ENCODE measurements around the gene MYRF. TPM values are rescaled to one million over a fixed set of nuclear protein-coding genes. Genes with fewer than 3 reads are reported as not detected.
A peak's percentile ranks its signal among the peaks of the same experiment; 100 is the strongest.

MYRF gene
- total and polyA plus RNA-seq, 2 of the 13 experiments (the other 11 are each of a cell fraction or from before 2014, with no cell fraction given) = 10.2 to 25.9 TPM

DNA sequence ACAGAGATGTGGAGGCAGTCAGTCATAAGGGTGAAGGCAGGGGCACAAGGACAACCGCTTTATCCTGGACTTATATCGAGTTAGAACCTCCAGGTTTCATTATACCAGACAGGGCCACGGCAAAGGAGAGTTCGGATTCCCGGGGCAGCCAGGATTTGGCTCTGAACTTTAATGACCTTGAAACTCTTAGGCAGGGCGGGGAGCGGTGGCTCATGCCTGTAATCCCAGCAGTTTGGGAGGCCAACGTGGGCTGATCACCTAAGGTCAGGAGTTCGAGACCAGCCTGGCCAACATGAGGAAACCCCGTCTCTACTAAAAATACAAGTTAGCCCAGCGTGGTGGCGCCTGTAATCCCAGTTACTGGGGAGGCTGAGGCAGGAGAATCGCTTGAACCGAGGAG is 1.1 kb upstream of the MYRF start:
- Histone ChIP-seq H3K9me3 (ENCODE audit: low read length) (no peaks in the 10 kb centered on the region), H3K4me2 (ENCODE audit: low read depth, low read length) (peak overlapping the region; percentile 60), H3K27ac (ENCODE audit: extremely low read length, insufficient read depth, low read length) (no peak overlapping the region), H2AFZ (ENCODE audit: low read length) (no peak overlapping the region), H4K20me1 (ENCODE audit: insufficient read depth, low read length) (no peaks in the 10 kb centered on the region), H3K27me3 (ENCODE audit: control insufficient read depth in 1 of 2, insufficient read depth in 2 of 2, low read length in 2 of 2) (no peaks in the 10 kb centered on the region), H3K9ac (ENCODE audit: insufficient read depth, low read depth, low read length) (no peak overlapping the region), H3K36me3 (replicated peaks in 1 of 2; ENCODE audit: control insufficient read depth in 1 of 2, insufficient read depth in 2 of 2, low read length in 2 of 2) (no peaks in the 10 kb centered on the region), H3K4me3 (replicated peaks in 1 of 3; ENCODE audit: insufficient read depth in 1 of 3, low read depth in 2 of 3, low read length in 3 of 3) (no peak overlapping the region), H3K79me2 (ENCODE audit: insufficient read depth, low read length) (peaks cover 39% of the 10 kb centered on the region), H3K4me1 (ENCODE audit: insufficient read depth, low read length) (peaks cover 86% of the 10 kb centered on the region)
- POLR2A ChIA-PET = interaction anchor here (1.0 to 6.2 kb wide), 3 partner anchors 18 to 84 kb away, joined by 3 to 43 read pairs (median 38); partner anchors contain the start of genes FEN1 and TMEM258
- intact Hi-C loops (cut with micrococcal nuclease; ENCODE audit: unreplicated experiment) (no loop called here), in situ Hi-C loops (cut with HindIII; ENCODE audit: extremely low pct_ligation_motif_present, low pct_unique_long_range_greater_than_20kb) (no loop called here)
- WGBS (ENCODE audit: low lambda C conversion rate) = 35% methylated on average over 12 of the region's 14 CpGs
- DNase-seq (ENCODE audit: low spot score) = peak; percentile 50
- TF ChIP-seq, protein P1, sequence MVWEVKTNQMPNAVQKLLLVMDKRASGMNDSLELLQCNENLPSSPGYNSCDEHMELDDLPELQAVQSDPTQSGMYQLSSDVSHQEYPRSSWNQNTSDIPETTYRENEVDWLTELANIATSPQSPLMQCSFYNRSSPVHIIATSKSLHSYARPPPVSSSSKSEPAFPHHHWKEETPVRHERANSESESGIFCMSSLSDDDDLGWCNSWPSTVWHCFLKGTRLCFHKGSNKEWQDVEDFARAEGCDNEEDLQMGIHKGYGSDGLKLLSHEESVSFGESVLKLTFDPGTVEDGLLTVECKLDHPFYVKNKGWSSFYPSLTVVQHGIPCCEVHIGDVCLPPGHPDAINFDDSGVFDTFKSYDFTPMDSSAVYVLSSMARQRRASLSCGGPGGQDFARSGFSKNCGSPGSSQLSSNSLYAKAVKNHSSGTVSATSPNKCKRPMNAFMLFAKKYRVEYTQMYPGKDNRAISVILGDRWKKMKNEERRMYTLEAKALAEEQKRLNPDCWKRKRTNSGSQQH (CRISPR knock-in tag; IDR thresholded peaks at IDR 0.05; ENCODE audit: low read depth) = 0 out of 2 replicates have a peak, but pooled peaks have one; percentile 10
- TF ChIP-seq LCORL (IDR thresholded peaks at IDR 0.05) (no peak), LCORL (CRISPR knock-in tag; IDR thresholded peaks at IDR 0.05) (peak; percentile 42; the same call in 1 of the 2 replicates), NONO (IDR thresholded peaks at IDR 0.05) (no peak), NONO (CRISPR knock-in tag; conservative IDR thresholded peaks at IDR 0.05) (0 out of 2 replicates have a peak, but pooled peaks have one; percentile 8), SP2 (CRISPR knock-in tag; IDR thresholded peaks at IDR 0.05) (no peak), EED (CRISPR knock-in tag; IDR thresholded peaks at IDR 0.05) (no peak), ADNP (CRISPR knock-in tag; IDR thresholded peaks at IDR 0.05) (peak; percentile 33; the same call in 1 of the 2 replicates), KAT8 (CRISPR knock-in tag; IDR thresholded peaks at IDR 0.05) (0 out of 2 replicates have a peak, but pooled peaks have one; percentile 1), ZFP36L2 (CRISPR knock-in tag; IDR thresholded peaks at IDR 0.05) (no peak)
- no TSS peak for BruUV-seq (replicated peaks)
- CTCF ChIA-PET (ENCODE audit: low intra/inter-chr PET ratio, low total read pairs) = interaction anchor here (0.9 to 5.4 kb wide), 4 partner anchors 15 to 36 kb away, joined by 3 to 51 read pairs (median 32); no protein-coding TSS in a partner anchor
- no peak for FAIRE-seq
- ATAC-seq = no peak

Measured in HepG2 (cell line).